ENCODE measurements around the gene PIGA.

Gene PIGA

GRCh38 chrX:15335135-15336022, at the start of gene PIGA:
PIGA (minus strand) TSS chrX:15335523; CDS start chrX:15331930, 3,593 bp downstream.
- TF ChIP-seq CTCF (IDR thresholded peaks at IDR 0.05; ENCODE audit: low read depth, low read length): no peak
- H3K4me3 ChIP-seq (ENCODE audit: low read depth, low read length): peak within 1 kb of the TSS; percentile 77

- no peak for TF ChIP-seq CTCF (IDR thresholded peaks at IDR 0.05; ENCODE audit: low read depth, low read length)
- no peak within 1 kb of the TSS for H3K4me3 ChIP-seq (ENCODE audit: low read depth, low read length)
Observed at GRCh38 chrX:15384304-15384703, 49.0 kb upstream of the PIGA start, which contains the start of gene VEGFD. VEGFD (minus strand) TSS chrX:15384413; CDS start chrX:15383946, 467 bp downstream.

- H3K4me3 ChIP-seq (ENCODE audit: low read depth, low read length): no peak overlapping the region
- peak; percentile 13; the same call in 1 of the 2 replicates for TF ChIP-seq CTCF (IDR thresholded peaks at IDR 0.05; ENCODE audit: low read depth, low read length)
Observed at GRCh38 chrX:15382813-15383212, 47.5 kb upstream of the PIGA start.

GRCh38 chrX:15376956-15377355, 41.6 kb upstream of the PIGA start:
- TF ChIP-seq CTCF (IDR thresholded peaks at IDR 0.05; ENCODE audit: low read depth, low read length): no peak
- H3K4me3 ChIP-seq (ENCODE audit: low read depth, low read length): no peak overlapping the region

GRCh38 chrX:15373976-15374375, 38.7 kb upstream of the PIGA start:
- no peak overlapping the region for H3K4me3 ChIP-seq (ENCODE audit: low read depth, low read length)
- TF ChIP-seq CTCF (IDR thresholded peaks at IDR 0.05; ENCODE audit: low read depth, low read length): no peak

GRCh38 chrX:15366506-15367352, 31.4 kb upstream of the PIGA start:
- H3K4me3 ChIP-seq (ENCODE audit: low read depth, low read length): no peak overlapping the region
- no peak for TF ChIP-seq CTCF (IDR thresholded peaks at IDR 0.05; ENCODE audit: low read depth, low read length)

Data from WI38 (cell line).